HCT116 (cell line): Measurements from ENCODE around the gene HMGXB3.

ENCODE experiments used
- CTCF ChIP-seq, 3 experiments: fragments of 200-600 bp in 1 of 3; sonication (generic) in 1 of 3; IDR thresholded peaks in 2 of 3; conservative IDR thresholded peaks in 1 of 3; 2 replicates each; pipeline ENCODE4 v1.5.1; 2012 to 2017; ENCODE audit warnings: low read depth in 2 of 3, low read length in 2 of 3, antibody characterized with exemption in 1 of 3, borderline replicate concordance in 1 of 3, control low read depth in 1 of 3, mild to moderate bottlenecking in 1 of 3, mixed read lengths in 1 of 3, mixed run types in 1 of 3, moderate library complexity in 1 of 3; ENCODE audit not compliant: insufficient read depth in 1 of 3
- EZH2 ChIP-seq: fragments of 200-600 bp; sonication (generic); IDR thresholded peaks from 2 replicates; pipeline ENCODE4 v1.6.1; 2017; ENCODE audit warnings: antibody characterized with exemption, mixed run types
- EZH2phosphoT487 ChIP-seq: fragments of 200-600 bp; IDR thresholded peaks from 2 replicates; pipeline ENCODE4 v1.6.1; 2018; ENCODE audit warnings: antibody characterized with exemption, borderline replicate concordance
- POLR2A ChIP-seq: IDR thresholded peaks from 2 replicates; pipeline ENCODE4 v1.7.0; 2011; ENCODE audit warnings: borderline replicate concordance; ENCODE audit not compliant: insufficient read depth, insufficient read length; ENCODE audit errors: extremely low read depth
- RAD21 ChIP-seq: IDR thresholded peaks from 2 replicates; pipeline ENCODE4 v1.6.1; 2012; ENCODE audit warnings: low read depth, mild to moderate bottlenecking
- SP1 ChIP-seq: IDR thresholded peaks from 2 replicates; pipeline ENCODE4 v1.6.1; 2012; ENCODE audit warnings: low read depth
- ZFX ChIP-seq: fragments of 450-650 bp; IDR thresholded peaks from 2 replicates; pipeline ENCODE4 v1.6.1; 2017
- TF ChIP-seq, protein P1 (sequence below): IDR thresholded peaks from 2 replicates; pipeline ENCODE4 v1.6.1; 2012; ENCODE audit warnings: low read depth

DNA sequence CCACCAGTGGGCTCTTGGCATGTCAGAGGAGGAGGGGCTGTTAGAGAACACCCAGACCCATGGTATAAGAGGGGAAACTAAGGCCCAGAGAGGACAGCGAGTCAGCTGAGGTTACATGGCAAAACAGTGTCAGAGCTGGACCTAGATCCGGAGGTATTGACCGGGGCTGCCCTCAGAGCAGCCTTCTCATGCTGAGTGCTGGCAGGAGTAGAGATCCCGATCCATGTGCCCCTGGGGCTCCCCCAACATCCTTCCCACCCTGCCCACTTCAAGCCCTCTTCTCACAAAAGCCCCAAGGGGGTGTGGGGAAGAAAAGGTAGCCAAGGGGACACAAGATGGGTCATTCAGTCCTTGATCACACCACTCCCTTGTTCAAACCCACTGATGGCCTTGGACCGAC lies 65.9 kb downstream of the HMGXB3 start:
- TF ChIP-seq RAD21 (no peak), CTCF (IDR thresholded peaks at IDR 0.05 in 2 of 3, conservative IDR thresholded peaks at IDR 0.05 in 1 of 3; ENCODE audit: borderline replicate concordance in 1 of 3, insufficient read depth in 1 of 3, low read depth in 2 of 3, low read length in 2 of 3) (no peak), EZH2 (no peak), POLR2A (no peak), ZFX (no peak), SP1 (no peak), EZH2phosphoT487 (no peak)
- TF ChIP-seq, protein P1, sequence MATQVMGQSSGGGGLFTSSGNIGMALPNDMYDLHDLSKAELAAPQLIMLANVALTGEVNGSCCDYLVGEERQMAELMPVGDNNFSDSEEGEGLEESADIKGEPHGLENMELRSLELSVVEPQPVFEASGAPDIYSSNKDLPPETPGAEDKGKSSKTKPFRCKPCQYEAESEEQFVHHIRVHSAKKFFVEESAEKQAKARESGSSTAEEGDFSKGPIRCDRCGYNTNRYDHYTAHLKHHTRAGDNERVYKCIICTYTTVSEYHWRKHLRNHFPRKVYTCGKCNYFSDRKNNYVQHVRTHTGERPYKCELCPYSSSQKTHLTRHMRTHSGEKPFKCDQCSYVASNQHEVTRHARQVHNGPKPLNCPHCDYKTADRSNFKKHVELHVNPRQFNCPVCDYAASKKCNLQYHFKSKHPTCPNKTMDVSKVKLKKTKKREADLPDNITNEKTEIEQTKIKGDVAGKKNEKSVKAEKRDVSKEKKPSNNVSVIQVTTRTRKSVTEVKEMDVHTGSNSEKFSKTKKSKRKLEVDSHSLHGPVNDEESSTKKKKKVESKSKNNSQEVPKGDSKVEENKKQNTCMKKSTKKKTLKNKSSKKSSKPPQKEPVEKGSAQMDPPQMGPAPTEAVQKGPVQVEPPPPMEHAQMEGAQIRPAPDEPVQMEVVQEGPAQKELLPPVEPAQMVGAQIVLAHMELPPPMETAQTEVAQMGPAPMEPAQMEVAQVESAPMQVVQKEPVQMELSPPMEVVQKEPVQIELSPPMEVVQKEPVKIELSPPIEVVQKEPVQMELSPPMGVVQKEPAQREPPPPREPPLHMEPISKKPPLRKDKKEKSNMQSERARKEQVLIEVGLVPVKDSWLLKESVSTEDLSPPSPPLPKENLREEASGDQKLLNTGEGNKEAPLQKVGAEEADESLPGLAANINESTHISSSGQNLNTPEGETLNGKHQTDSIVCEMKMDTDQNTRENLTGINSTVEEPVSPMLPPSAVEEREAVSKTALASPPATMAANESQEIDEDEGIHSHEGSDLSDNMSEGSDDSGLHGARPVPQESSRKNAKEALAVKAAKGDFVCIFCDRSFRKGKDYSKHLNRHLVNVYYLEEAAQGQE, result no peak
